HG03064 (cell line): ENCODE measurements around the gene C6orf62.
A peak's percentile ranks its signal among the peaks of the same experiment; 100 is the strongest.
"Not testable (repeated sequence)": the region's sequence is repeated elsewhere in the genome, so short reads cannot be mapped to it uniquely, and the experiment has no call there.

Source experiments
- ATAC-seq: cut with Tn5 transposase; IDR thresholded peaks from one replicate; pipeline ENCODE4 v1.9.1; 2021; ENCODE audit warnings: low read depth; ENCODE audit not compliant: unreplicated experiment

C6orf62 gene

DNA sequence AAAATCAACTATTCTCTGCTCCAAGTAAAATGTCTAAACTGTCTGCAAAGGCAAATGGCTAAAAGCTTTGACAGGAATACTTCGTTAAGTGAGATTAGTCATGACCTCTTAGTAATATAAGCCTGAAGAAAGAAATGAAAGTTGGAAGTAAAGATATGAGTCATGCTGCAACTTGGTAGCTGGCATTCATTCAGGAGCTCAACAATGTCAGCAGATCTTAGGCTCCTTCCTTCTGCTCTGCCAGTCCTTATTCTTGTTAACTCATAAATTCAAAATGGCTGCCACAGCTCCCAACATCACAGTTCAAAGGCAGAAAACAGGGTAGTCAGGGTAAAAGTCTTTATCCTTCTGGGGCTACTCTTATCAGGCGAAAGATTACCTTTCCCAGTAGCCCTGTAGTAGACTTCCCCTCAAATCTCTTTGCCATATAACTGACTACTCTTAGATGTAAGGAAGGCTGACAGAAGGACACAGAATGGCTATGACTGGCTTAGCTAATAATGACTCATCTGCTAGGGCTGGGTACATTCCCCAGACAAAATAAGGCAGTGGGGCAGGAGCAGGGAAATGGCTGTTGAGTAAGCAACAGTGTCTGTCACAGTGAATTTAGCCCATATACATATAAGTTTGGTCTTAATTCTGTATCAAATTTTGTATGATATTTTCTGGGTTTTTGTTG is 24.4 kb upstream of the C6orf62 start:
- peak; percentile 85 for ATAC-seq

- no peak for ATAC-seq
Observed at GRCh38 chr6:24742216-24742738, 23.3 kb upstream of the C6orf62 start.

DNA sequence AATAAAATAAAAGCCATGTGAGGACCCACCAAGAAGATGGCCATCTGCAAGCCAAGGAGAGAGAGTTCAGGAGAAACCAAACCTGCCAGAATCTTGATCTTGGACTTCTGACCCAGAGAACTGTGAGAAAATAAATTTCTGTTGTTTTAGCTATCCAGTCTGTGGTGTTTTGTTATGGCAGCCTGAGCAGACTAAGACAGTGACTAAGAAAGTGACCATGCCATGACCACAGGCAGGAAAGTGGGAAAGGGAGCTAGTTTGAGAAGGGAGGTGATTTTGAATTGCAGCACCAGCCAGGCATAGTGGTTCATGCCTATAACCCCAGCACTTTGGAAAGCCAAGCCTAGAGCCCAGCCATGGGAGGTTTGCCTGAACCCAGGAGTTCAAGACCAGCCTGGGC is 21.9 kb upstream of the C6orf62 start:
- no peak for ATAC-seq

- ATAC-seq = no peak
Observed at GRCh38 chr6:24738741-24739140, 19.8 kb upstream of the C6orf62 start.

GRCh38 chr6:24734710-24735109 is 15.8 kb upstream of the C6orf62 start:
- ATAC-seq = not testable (repeated sequence)

- no peak for ATAC-seq
Observed at GRCh38 chr6:24734166-24734565, 15.2 kb upstream of the C6orf62 start.

GRCh38 chr6:24731456-24732134 is 12.6 kb upstream of the C6orf62 start:
- not testable (repeated sequence) for ATAC-seq

DNA sequence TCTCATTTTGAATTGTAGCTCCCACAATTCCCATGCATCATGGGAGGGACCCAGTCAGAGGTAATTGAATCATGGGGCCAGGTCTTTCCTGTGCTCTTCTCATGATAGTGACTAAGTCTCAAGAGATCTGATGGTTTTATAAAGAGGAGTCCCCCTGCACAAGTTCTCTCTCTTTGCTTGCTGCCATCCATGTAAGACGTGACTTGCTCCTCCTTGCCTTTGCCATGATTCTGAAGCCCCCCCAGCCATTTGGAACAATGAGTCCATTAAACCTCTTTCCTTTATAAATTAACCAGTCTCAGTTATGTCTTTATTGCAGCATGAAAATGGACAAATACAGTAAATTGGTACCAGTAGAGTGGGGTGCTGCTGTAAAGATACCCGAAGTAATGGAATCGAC is 11.7 kb upstream of the C6orf62 start:
- not testable (repeated sequence) for ATAC-seq

DNA sequence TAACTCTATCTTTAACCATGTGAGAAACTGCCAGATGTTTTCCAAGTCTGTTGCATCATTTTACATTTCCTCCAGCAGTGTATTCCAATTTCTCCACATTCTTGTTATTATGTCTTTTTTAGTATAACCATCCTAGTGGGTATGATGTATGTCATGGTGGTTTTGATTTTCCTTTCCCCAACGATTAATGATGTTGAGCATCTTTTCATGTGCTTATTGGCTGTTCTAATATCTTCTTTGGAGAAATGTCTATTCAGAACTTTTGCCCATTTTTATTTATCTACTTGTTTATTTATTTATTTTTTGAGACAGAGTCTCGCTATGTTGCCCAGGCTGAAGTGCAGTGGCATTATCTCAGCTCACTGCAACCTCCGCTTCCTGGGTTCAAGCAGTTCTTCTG is 4.3 kb upstream of the C6orf62 start:
- ATAC-seq = no peak

DNA sequence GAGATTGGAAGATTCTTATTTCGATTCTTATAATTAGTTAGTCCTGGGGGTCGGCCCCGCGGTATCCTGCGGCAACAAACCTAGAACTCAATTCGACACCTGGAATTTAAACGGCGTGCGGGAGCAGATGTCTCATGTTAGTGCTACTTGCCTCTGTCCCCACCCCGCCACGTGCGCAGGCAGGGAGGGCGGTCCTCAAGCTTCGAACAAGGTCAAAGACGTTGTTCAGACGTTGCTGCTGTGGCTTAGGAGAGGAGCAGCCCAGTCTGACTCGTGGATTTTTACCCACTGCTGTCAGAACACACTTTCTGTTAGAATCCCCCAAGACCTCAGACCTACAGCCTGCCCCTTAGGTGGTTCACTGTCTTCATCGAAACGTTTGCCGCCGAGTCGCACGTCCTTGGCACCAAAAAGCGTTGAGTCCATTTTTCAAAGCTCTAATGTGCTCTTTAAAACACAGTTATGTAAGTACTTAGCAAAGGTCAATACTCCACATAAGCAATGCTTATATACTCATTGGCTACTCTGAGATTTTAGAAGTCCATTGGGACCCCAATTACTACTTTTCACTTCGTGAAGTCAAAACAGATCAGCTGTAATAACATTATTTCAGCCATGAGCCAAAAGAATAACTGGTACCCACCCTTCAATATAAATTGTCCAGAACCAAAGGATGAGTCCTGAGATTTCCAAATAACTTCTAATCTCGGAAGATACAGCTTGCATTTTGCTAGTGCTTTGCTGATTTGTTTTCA is 2.7 kb upstream of the C6orf62 start:
- ATAC-seq = peak; percentile 39

GRCh38 chr6:24720604-24721460 is 1.9 kb upstream of the C6orf62 start:
- peak; percentile 90 for ATAC-seq

DNA sequence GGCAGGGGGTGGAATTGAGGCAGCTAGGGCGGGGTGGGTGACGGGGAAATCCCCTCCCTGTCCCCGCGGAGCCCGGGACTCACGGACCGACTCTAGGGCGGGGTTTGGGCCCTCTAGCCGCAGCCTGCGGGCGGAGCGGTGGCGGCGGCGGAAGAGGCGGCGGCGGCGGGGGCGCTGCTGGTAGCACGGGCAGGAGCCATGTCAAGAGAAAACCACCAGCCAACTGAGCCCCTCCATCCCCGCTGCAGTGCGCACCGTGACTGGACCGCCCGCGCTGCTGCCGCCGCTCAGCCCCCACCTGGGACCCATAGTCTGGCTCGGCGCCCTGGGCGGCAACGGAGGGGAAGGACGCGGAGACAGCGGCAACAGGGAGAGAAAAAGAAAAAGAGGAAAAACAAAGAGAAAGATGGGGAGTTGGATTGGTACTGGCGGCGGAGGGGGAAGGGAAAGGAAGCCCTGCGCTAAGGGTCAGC is 1.2 kb upstream of the C6orf62 start:
- no peak for ATAC-seq

GRCh38 chr6:24718449-24719124 is 367 bp downstream of the C6orf62 start:
- ATAC-seq = no peak

GRCh38 chr6:24716602-24717148 is 2.3 kb downstream of the C6orf62 start:
- not testable (repeated sequence) for ATAC-seq

- ATAC-seq = no peak
Observed at GRCh38 chr6:24710519-24711303, 8.2 kb downstream of the C6orf62 start.

DNA sequence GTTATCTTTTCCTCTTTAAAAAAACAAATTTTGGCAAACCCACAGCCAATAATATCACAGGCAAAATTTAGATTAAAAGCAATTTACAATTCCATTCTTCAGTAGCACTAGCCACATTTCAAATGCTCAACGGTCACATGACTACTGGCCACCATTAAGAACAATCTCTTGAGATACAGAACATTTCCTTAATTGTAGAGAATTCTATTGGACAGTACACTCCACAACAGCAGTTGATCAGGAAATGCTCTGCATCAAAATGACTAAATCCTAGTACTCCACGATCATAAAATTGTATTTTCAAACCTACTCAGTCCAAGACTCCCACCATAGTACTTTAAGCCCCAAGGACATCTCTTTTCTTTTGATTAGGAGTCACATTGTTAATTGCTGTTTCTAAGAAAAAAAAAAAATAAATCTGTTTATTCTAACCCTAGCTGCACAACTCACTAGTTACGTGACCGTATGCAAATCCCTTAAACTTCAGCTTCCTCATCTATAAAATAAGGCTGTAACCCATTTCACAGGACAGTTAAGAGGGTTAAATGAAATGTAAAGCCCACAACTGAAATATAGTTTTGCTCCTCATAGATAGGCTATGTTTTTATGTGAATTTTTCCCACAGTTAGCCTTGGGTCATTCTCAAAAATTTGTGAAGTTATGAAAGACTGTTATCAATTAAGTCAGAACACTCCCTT is 9.8 kb downstream of the C6orf62 start:
- no peak for ATAC-seq

DNA sequence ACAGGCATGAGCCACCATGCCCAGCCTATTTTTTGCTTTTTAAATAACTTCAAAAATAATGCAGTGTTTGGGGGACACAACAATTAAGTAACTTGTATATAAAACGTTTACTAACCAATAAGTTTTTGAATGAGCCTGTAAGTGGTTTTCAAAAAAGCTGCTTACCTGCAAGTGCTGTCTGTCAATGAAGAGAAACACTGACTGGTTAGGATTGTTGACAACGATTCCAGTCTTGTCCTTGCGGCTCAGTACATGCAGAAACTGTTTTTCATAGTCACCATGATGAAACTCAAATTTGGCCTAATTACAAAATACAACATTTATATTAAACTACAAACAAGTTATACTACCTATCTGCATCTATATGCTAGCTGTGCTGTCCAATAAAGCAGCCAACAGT is 10.3 kb downstream of the C6orf62 start:
- no peak for ATAC-seq

GRCh38 chr6:24704468-24704867 is 14.5 kb downstream of the C6orf62 start:
- no peak for ATAC-seq
